K562 treated with DMSO at 1 percent for 24 hours (cell line): ENCODE results near the gene ASNS. TPM values are rescaled to one million over a fixed set of nuclear protein-coding genes. Genes with fewer than 3 reads are reported as not detected.

Source experiments
- total RNA-seq: library from RNA; unstranded; fragments of 300-600 nt; gene quantifications from 2 replicates; pipeline ENCODE4 v1.2.3, GENCODE V29; 2022; ENCODE audit warnings: low read depth; ENCODE audit not compliant: insufficient read depth

Gene ASNS
- 644 and 759 TPM in 2 replicates for total RNA-seq

GRCh38 chr7:97872025-97872669 is at the start of gene ASNS:
TSS of gene ASNS (minus strand) at chr7:97872408. CDS start at chr7:97869156, 3,252 bp downstream.

Other genes with a start within 250 kb of the ASNS start
- not detected in 2 replicates for gene TAC1, start 140.3 kb downstream of the ASNS start, total RNA-seq
- not detected in 2 replicates for gene OCM2, start 117.8 kb upstream of the ASNS start, total RNA-seq
- 9.4 and 10.8 TPM in 2 replicates for gene LMTK2, start 234.5 kb upstream of the ASNS start, total RNA-seq